ENCODE data around the gene ARHGAP24.
"Not testable (repeated sequence)": the region's sequence is repeated elsewhere in the genome, so short reads cannot be mapped to it uniquely, and the experiment has no call there.

ARHGAP24 gene

GRCh38 chr4:85486425-85487086, 11.6 kb downstream of the ARHGAP24 start:
- DNase-seq: no peak

- no peak for DNase-seq
Observed at GRCh38 chr4:85488416-85488815, 13.5 kb downstream of the ARHGAP24 start.

GRCh38 chr4:85489273-85489981, 14.5 kb downstream of the ARHGAP24 start:
- DNase-seq: no peak

- no peak for DNase-seq
Observed at GRCh38 chr4:85491527-85491926, 16.6 kb downstream of the ARHGAP24 start.

- no peak for DNase-seq
Observed at GRCh38 chr4:85492336-85492735, 17.4 kb downstream of the ARHGAP24 start.

- no peak for DNase-seq
Observed at GRCh38 chr4:85495621-85496020, 20.7 kb downstream of the ARHGAP24 start.

- DNase-seq: no peak
Observed at GRCh38 chr4:85496126-85496849, 21.3 kb downstream of the ARHGAP24 start.

- DNase-seq: no peak
Observed at GRCh38 chr4:85496933-85497332, 22.0 kb downstream of the ARHGAP24 start.

- no peak for DNase-seq
Observed at GRCh38 chr4:85498068-85498733, 23.3 kb downstream of the ARHGAP24 start.

GRCh38 chr4:85499573-85499972, 24.6 kb downstream of the ARHGAP24 start:
- no peak for DNase-seq

- no peak for DNase-seq
Observed at GRCh38 chr4:85500110-85500867, 25.3 kb downstream of the ARHGAP24 start.

- DNase-seq: not testable (repeated sequence)
Observed at GRCh38 chr4:85501145-85501544, 26.2 kb downstream of the ARHGAP24 start.

- no peak for DNase-seq
Observed at GRCh38 chr4:85508654-85509053, 33.7 kb downstream of the ARHGAP24 start.

GRCh38 chr4:85509882-85510631, 35.1 kb downstream of the ARHGAP24 start:
- DNase-seq: no peak

GRCh38 chr4:85510632-85510984, 35.7 kb downstream of the ARHGAP24 start:
- no peak for DNase-seq

- DNase-seq: no peak
Observed at GRCh38 chr4:85512446-85513205, 37.7 kb downstream of the ARHGAP24 start.

- no peak for DNase-seq
Observed at GRCh38 chr4:85514117-85514516, 39.2 kb downstream of the ARHGAP24 start.

GRCh38 chr4:85514783-85515182, 39.8 kb downstream of the ARHGAP24 start:
- DNase-seq: no peak

GRCh38 chr4:85515701-85516100, 40.8 kb downstream of the ARHGAP24 start:
- DNase-seq: no peak

- DNase-seq: not testable (repeated sequence)
Observed at GRCh38 chr4:85518526-85518925, 43.6 kb downstream of the ARHGAP24 start.
